Left ventricle myocardium inferior (tissue), 1 donor: Measurements from ENCODE around the gene SCTR. TPM values are rescaled to one million over a fixed set of nuclear protein-coding genes. Genes with fewer than 3 reads are reported as not detected.
"Not testable (repeated sequence)": the region's sequence is repeated elsewhere in the genome, so short reads cannot be mapped to it uniquely, and the experiment has no call there.

Experiments
- DNase-seq: peaks from one replicate; pipeline ENCODE4 v3.0.0-alpha.2; 2020
- H3K27ac ChIP-seq: fragments of 200-600 bp; replicated peaks from 2 replicates; pipeline ENCODE4 v1.8.0; 2021
- H3K27me3 ChIP-seq: fragments of 200-600 bp; 2 replicates; pipeline ENCODE4 v1.8.0; 2021; ENCODE audit warnings: low read depth
- H3K36me3 ChIP-seq: fragments of 200-600 bp; 2 replicates; pipeline ENCODE4 v1.8.0; 2021
- H3K4me1 ChIP-seq: fragments of 200-600 bp; 2 replicates; pipeline ENCODE4 v1.8.0; 2021
- H3K4me3 ChIP-seq: fragments of 200-600 bp; 2 replicates; pipeline ENCODE4 v1.8.0; 2021; ENCODE audit warnings: mild to moderate bottlenecking, moderate library complexity
- H3K9me3 ChIP-seq: fragments of 200-600 bp; replicated peaks from 2 replicates; pipeline ENCODE4 v1.8.0; 2021
- CTCF ChIP-seq: fragments of 200-600 bp; IDR thresholded peaks from 2 replicates; pipeline ENCODE4 v1.8.0; 2021; ENCODE audit warnings: antibody characterized with exemption, mild to moderate bottlenecking, borderline replicate concordance
- intact Hi-C: fragments of 100-400 bp; cut with micrococcal nuclease; formaldehyde crosslinking; loops from one replicate; pipeline ENCODE4 v1.11.0; 2022
- total RNA-seq: library from RNA; stranded (reverse); fragmentation: NEBNext Ultra II Directional; extraction: Animal tissue kit (Norgen Biotek cat#: 25700); gene quantifications from one replicate; pipeline ENCODE4 v1.2.1, GENCODE V29; 2021
- donor health status: DM: no; HTN: yes; CAD: no; lungs with severe emphysema.

The SCTR gene
- total RNA-seq, 1 donor from 2014 or later = 1.2 TPM

- intact Hi-C loops = loop anchor here (5.0 kb wide), 2 partner anchors 70 to 255 kb away; no protein-coding TSS in a partner anchor
- TF ChIP-seq CTCF = peak; percentile 82
- Histone ChIP-seq H3K4me3 (no peak overlapping the region), H3K9me3 (no peaks in the 10 kb centered on the region), H3K4me1 (peaks cover 13% of the 10 kb centered on the region), H3K36me3 (no peaks in the 10 kb centered on the region), H3K27me3 (no peaks in the 10 kb centered on the region), H3K27ac (no peak overlapping the region)
- no peak for DNase-seq
Measured at GRCh38 chr2:119407430-119408220, 116.7 kb downstream of the SCTR start.

- Histone ChIP-seq H3K27ac (no peak overlapping the region), H3K27me3 (no peaks in the 10 kb centered on the region), H3K4me3 (no peak overlapping the region), H3K4me1 (peaks cover 21% of the 10 kb centered on the region), H3K36me3 (no peaks in the 10 kb centered on the region), H3K9me3 (no peaks in the 10 kb centered on the region)
- no peak for DNase-seq
- TF ChIP-seq CTCF = no peak
- intact Hi-C loops = loop anchor here (5.0 kb wide), 2 partner anchors 72 to 257 kb away; no protein-coding TSS in a partner anchor
Measured at GRCh38 chr2:119405151-119405550, 119.1 kb downstream of the SCTR start.

- not testable (repeated sequence) for DNase-seq
Measured at GRCh38 chr2:119403618-119404017, 120.7 kb downstream of the SCTR start.

GRCh38 chr2:119402645-119403560 lies 121.4 kb downstream of the SCTR start:
- H3K9me3 ChIP-seq = no peaks in the 10 kb centered on the region
- TF ChIP-seq CTCF = no peak
- peak overlapping the region; percentile 75 for H3K27ac ChIP-seq
- intact Hi-C loops = no loop called here
- no peaks in the 10 kb centered on the region for H3K27me3 ChIP-seq
- no peaks in the 10 kb centered on the region for H3K36me3 ChIP-seq
- H3K4me3 ChIP-seq = no peak overlapping the region
- DNase-seq = peak; percentile 30
- H3K4me1 ChIP-seq = peaks cover 18% of the 10 kb centered on the region

More at GRCh38 chr2:119403618-119404017, 120.7 kb downstream of the SCTR start:
- H3K9me3 ChIP-seq, H3K27me3 ChIP-seq, H3K4me3 ChIP-seq, intact Hi-C loops, H3K36me3 ChIP-seq, H3K27ac ChIP-seq: not testable (repeated sequence)
- H3K4me1 ChIP-seq = peaks cover 21% of the 10 kb centered on the region

- Histone ChIP-seq H3K27ac (peak overlapping the region; percentile 75), H3K4me1 (peaks cover 16% of the 10 kb centered on the region), H3K4me3 (no peak overlapping the region), H3K27me3 (no peaks in the 10 kb centered on the region), H3K9me3 (no peaks in the 10 kb centered on the region), H3K36me3 (no peaks in the 10 kb centered on the region)
- intact Hi-C loops = no loop called here
- TF ChIP-seq CTCF = no peak
- no peak for DNase-seq
Measured at GRCh38 chr2:119402106-119402505, 122.2 kb downstream of the SCTR start.
